Activated CD4-positive, alpha-beta T cell treated with anti-CD3 and anti-CD28 coated beads for 4 hours (primary cell): ENCODE measurements around the gene GPR156.
"Not testable (repeated sequence)": the region's sequence is repeated elsewhere in the genome, so short reads cannot be mapped to it uniquely, and the experiment has no call there.

Experiments
- DNase-seq, 2 donors: peaks; one replicate each; pipeline ENCODE4 v3.0.0-alpha.2; 2020

GPR156 gene

DNA sequence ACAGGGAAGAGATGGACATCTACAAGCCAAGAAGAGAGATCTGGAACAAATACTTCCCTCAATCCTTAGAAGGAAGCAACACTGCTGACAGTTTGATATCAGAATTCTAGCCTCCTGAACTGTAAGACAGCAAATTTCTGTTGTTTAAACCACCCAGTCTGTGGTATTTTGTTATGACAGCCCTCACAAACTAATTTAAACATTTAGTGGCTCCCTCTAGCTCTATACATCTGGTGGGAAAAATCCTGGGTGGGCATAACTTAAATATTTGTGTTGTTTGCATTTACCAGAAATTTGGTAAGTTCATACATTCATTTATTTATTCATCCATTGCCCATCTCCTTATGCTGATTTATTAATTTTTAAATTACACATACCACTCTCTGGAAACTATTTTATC, 128.3 kb downstream of the GPR156 start:
- DNase-seq, result no peak

DNA sequence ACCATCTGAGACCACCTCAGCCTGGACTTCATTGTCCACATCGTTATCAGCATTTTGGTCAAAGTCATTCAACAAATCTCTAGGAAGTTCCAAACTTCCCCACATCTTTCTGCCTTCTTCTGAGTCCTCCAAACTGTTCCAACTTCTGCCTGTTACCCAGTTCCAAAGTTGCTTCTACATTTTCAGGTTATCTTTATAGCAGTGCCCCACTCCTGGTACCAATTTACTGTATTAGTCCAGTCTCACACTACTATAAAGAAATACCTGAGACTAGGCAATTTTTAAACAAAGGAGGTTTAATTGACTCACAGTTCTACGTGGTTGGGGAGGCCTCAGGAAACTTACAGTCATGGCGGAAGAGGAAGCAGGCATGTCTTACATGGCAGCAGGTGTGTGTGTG, 129.3 kb downstream of the GPR156 start:
- not testable (repeated sequence) for DNase-seq

DNA sequence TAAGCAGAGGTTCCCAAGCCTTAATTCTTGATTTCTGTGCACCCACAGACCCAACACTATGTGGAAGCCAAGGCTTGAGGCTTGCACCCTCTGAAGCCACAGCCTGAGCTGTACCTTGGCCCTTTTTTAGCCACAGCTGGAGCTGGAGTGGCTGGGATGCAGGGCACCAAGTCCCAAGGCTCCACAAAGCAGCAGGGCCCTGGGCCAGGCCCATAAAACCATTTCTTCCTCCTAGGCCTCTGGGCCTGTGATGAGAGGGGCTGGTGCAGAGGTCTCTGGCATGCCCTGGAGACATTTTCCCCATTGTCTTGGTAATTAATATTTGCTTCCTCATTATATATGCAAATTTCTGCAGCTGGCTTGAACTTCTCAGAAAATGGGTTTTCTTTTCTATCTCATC, 129.9 kb downstream of the GPR156 start:
- DNase-seq, result no peak

DNA sequence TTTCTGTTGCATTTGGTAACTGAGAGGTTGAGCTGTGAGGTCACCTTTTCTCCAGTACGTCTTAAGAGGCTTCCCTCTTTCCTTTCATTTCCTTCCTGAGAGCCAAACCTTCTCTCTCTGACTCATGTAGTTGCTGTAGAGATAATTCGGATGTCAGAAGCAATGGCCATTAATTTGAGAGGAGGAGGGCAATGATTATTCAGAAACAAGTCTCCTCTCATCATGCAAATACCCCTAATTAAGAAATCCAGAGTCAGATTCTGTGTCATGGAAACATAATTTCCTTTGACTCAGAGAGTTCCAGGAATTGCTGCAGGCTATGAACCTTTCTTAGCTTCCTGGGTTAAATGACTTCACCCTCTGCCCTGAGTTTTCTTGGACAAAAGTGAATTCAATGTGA, 131.7 kb downstream of the GPR156 start:
- DNase-seq, result no peak

DNA sequence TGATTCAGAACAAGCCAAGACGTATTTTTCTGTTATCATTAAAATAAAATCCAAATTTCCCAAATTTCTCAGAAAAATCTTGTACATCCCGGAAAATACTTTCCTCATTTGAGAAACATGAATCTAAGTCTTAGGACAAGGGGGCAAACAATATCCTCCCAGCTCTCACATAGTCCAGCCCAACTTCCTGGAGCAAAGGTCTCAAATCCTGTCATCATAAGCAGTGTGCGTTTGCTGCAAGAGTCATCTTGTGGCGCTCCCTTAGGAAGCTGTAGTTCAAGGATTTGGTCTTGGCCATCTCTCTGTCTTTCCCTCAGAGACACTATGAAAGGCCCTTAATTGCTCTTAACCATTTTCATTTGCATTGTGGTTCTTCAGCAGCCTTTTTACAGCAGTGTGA, 133.2 kb downstream of the GPR156 start:
- no peak for DNase-seq

DNA sequence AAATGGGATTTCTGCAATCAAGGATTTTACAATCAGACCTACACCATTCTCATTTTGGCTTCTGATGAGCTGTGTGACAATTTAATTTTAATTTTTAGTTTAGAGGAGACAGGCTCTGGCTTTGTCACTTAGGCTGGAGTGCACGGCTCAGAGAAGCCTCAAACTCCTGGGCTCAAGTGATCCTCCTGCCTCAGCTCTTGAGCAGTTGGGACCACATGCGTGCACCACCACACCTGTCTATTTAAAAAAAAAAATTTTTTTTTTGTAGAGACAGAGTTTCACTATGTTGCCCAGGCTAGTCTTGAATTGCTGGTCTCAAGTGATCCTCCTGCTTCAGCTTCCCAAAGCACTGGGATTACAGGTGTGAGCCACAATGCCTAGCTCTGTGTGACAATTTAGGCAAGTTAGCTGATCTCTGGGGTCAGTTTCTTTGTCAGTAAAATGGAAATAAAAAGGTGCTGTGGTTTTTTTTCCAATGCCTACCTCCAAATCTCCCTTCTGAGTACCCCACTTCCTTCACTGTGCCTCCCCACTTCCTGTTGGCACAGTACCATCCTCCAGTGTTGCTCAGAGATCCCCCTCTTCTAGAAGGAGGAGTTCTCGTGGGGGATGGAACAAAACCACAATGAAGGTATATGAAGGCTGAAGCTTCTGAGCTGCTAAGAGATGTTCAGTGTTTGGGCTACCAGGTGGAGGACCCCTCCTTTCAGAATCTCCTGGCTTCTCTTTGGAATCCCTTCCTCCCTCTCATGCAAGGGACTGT, 136.7 kb downstream of the GPR156 start:
- DNase-seq, result no peak

DNA sequence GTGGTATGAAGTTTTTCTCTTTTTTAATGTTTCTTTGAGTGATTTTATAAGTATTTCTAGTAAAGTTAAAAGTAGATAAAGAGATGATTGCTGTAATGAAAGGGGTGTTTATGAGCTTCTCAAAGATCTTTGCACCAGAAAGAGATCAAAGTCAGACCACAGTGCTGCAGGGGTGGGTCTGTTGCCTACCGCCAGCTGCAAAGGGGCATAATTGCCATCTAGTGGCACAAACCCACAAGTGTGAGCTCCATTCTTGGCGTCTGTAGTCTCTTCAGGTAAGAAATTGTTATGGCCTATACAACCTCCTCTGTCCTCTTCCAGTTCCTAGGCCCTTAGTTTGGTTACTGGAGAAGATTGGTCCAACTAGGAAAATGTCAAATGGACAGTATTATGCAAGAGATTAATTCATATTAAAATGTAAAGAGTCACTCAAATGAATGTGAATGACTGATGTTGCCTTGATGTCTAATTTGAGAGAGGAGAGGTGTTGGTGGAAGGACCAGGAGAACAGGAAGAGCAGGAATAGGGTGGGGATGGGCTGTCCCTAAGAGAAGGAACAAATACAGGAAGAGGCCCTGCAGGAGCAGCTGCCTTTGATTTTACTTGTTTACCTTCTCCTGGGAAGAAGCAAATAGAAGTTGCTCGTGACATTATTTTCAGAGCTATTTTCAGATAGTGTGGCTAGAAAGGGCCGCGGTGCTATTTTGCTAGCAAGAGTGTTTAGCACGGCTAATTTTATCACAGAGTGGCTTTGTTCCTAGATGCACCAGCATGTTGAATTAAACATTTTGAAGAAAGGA, 137.8 kb downstream of the GPR156 start:
- DNase-seq, result peak; percentile 49 to 53

DNA sequence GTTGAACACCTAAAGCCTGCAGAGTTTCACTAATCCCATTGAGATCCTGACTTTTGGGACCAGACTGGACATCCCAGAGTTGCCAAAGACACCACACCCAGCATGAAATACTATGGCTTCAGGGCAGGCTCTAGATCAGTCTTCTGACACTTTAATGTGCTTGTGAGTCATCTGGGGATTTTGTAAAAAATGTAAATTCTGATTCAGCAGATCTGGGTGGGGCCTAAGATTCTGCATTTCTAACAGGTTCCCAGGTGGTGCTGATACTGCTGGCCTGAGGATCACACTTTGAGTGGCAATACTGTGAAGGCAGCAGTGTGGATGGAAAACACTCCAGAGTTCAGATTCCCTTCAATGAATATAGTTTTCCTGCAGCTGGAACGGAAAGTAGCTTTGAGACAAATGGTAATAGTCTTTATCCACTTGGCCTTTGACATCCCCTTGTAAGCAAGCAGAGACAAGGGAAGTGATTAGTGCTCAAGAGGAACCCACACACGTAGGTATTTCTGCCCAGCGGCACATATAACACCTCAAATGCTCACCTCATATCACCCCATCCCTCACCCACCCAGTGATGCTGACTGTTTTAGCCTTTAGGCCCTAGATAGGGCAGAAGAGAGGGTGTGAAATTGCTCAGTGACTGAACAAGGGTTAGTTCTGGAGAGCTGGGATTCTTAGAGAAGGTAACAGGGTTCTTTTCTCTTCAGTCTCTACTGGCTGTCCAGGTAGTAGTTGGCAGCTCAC, 139.3 kb downstream of the GPR156 start:
- DNase-seq, result no peak

DNA sequence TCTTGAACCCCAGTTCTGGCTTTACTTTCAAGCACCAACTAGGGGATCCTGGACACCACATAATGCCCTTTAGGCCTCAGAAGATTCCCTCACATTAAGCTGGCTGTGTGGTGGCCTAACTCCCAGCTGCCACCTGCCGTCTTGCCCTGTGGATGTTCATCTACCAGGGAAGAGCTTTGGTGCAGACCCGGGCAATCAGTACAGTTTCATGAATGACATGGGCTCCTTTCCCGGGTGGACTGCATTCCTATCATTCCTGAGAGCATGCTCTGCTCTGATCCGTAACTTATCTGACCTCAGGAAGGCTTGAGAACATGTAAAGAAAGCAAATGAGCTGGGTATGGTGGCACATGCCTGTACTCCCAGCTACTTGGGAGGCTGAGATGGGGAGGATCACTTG, 140.8 kb downstream of the GPR156 start:
- DNase-seq, result no peak

DNA sequence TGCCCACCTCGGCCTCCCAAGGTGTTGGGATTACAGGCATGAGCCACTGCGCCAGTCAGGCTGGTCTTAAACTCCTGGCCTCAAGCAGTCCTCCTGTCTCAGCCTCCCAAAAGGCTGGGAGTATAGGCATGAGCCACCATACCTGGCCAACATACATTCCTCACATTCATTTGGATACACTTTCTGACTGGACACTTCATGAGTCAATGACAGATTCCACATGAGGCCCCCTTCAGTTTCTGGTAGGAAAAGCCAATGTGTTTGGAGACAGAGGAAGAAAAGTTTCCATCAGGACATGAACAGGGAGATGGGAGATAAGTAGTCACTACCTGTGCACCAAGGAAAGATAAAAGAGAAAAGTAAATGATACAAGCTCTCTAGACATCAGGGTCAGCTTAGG, 141.3 kb downstream of the GPR156 start:
- DNase-seq, result no peak

DNA sequence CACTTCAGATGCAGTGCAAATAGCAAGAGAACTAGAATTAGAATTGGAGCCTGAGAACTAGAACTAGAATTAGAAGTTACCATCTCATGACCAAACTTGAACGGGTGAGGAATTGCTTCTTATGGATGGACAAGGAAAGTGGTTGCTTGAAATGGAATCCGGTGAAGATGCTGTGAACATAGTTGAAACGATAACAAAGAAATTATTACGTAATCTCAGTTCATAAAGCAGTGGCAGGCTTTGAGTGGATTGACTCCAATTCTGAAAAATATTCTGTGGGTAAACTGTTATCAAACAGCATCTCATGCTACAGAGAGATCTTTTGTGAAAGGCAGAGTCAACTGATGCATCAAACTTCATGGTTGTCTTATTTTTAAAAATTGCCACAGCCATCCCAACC, 142.8 kb downstream of the GPR156 start:
- DNase-seq, result no peak

DNA sequence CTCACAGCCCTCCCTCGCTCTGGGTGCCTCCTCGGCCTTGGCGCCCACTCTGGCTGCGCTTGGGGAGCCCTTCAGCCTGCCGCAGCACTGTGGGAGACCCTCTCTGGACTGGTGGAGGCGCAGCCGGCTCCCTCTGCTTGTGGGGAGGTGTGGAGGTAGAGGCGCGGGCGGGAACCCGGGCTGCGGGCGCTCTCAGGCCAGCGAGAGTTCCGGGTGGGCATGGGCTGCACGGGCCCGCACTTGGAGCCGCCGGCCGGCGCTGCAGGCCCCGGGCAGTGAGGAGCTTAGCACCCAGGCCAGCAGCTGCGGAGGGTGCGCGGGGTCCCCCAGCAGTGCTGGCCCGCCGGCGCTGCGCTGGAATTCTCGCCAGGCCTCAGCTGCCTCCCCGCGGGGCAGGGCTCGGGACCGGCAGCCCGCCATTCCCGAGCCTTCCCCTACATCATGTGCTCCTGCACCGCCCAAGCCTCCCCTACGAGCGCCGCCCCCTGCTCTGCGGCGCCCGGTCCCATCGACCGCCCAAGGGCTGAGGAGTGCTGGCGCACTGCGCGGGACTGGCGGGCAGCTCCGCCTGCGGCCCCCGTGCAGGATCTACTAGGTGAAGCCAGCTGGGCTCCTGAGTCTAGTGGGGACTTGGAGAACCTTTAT, 144.8 kb downstream of the GPR156 start:
- DNase-seq, result no peak

DNA sequence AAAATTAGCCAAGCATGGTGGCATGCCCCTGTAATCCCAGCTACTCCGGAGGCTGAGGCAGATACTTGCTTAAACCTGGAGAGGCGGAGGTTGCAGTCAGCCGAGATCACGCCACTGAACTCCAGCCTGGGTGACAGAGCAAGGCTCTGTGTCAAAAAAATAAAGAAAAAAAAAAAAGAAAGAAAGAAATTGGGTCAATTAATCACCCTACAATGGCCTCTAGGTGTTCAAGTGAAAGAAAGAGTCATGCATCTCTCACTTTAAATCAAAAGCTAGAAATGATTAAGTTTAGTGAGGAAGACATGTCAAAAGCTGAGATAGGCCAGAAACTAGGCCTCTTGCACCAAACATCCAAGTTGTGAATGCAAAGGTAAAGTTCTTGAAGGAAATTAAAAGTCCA, 145.9 kb downstream of the GPR156 start:
- DNase-seq, result no peak

DNA sequence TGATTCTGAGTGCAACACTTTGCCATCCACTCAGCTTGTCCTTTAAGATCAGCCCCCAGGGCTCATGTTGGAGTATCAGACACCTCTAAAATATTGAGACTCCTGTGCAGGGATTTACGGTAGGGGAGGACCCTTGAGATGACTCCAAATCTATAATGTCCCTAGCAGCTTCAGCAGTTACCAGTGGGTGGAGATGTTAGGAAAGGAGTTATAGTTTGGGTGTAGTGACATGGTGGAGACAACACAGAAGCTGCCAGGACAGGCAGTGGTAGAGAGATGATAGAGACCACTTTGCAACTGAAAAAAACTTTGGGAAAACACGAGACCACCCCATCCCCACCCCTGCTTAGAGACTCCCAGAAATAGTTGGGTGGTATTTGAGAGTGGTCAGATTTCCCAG, 147.5 kb downstream of the GPR156 start:
- DNase-seq, result no peak

DNA sequence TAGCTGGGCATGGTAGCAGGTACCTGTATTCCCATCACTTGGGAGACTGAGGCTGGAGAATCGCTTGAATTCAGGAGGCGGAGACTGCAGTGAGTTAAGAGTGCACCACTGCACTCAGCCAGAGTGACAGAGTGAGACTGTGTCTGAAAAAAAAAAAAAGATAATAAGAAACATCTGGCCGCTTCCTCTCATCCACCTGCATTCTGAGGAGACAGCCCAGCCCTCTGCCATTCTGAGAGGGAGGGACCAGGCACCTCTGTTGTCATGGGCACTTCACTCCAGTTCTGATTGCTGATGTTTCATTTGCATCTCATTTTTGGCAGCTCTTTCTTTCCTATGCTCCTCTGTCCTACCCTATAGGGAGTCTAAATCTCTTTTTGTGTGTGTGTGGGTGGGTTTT, 154.4 kb downstream of the GPR156 start:
- no peak for DNase-seq

DNA sequence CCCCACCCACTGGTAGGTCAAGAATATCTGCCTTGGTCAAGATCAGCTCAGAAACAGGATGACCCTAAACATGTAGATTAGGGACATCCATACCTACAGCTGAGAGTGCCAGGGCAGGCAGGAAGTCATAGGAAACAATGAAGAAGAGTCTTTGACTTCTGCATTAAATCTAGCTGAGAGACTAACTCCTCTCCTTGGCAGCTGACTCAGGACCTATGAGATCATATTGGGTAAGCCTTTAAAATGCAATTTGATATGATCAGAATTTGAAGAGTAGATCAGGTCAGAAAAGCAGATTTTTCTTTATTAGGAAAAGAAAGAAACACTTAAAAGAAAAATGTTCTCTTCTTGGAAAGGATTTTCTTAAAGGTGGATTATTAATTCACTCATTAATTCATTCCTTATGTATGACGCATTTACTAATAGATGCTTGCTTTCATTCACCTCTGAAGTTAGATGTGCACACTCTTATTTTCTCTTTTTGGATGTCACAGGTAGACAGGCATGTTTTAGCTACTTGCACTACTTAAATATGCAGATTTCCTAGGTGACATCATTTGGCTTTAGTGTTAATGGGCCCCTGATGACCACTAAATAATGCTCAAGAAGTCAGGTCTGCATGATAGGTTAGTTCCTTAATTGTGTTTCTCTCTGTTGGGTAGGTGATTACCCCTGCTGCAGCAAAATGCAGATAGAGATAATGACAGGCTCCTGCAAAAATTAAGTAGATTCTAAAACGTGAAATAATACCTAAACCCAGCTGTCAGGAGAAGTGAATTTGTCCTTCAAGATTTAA, 155.1 kb downstream of the GPR156 start:
- DNase-seq, result no peak

DNA sequence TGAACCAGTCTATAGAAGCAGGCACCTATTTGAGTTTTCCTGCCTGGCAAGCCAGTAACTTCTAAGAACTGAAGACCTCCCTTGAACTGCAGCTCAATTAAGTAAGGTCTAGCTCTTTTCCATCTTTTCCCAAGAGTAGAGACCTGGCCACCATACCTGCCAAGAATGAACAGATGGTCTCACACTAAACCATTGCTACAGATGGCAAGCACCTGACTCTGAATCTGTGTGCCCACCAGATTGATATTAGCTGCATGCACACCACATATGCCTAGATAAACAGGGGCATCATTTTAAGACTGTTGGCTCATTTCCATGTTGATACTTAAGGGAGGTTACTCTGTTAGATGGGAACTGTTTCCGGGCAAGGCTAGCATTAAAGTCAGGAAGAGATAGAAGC, 156.0 kb downstream of the GPR156 start:
- no peak for DNase-seq

DNA sequence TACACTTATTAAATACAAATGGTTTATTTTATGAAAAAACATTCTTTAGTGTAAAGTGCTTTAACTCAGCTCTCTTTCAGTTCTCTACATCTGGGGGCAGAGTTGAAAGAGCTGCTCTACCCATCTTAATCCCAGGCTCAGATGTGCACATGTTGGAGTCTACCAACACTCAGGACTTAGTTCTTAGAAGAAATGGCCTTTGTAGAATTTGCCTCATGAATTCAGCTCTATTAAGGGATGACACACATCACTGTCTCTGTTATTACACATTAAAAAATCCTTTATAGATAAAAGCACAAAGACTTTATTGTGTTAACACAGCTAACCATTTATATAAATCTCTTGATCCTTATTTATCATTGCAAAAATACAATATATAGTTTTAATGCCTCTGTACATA, 159.0 kb downstream of the GPR156 start:
- DNase-seq, result no peak

DNA sequence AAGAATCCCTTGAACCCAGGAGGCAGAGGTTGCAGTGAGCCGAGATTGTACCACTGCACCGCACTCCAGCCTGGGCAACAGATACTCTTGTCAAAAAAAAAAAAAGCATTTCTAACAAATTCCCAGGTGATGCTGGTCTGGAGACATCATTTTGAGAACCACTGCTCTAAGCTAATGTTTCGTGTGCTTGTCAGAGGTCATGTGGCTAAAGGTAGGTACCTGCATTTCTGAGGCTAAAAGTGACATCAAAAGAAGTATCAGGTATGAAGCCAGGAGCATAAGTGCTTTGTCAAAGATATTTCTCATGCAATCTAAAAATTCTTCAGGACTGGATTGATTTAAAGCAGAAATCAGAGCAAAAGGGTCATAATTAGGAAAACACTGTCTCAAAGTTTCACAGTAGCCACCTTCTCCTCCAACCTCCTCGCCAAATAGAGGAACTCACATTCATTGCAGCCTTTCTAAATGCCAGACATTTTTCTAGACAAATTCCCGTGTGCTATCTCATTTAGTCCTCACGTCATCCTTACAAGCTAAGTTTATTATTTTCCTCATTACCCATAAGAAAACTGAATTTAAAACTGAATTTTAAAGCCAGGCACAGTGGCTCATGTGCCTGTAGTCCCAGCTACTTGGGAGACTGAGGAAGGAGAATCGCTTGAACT, 165.0 kb downstream of the GPR156 start:
- no peak for DNase-seq
